HuH-7 (cell line): ENCODE results near the gene ZNF418.
"Not testable (repeated sequence)": the region's sequence is repeated elsewhere in the genome, so short reads cannot be mapped to it uniquely, and the experiment has no call there.

Experiments
- DNase-seq: peaks from one replicate; pipeline ENCODE4 v3.0.0; 2011; ENCODE audit warnings: low spot score

Gene ZNF418

GRCh38 chr19:57888560-57889231 is 46.5 kb downstream of the ZNF418 start, which contains the start of gene ZNF814:
Gene ZNF814 (minus strand): TSS chr19:57889037. CDS start chr19:57888802, 235 bp downstream.
- DNase-seq = no peak

DNA sequence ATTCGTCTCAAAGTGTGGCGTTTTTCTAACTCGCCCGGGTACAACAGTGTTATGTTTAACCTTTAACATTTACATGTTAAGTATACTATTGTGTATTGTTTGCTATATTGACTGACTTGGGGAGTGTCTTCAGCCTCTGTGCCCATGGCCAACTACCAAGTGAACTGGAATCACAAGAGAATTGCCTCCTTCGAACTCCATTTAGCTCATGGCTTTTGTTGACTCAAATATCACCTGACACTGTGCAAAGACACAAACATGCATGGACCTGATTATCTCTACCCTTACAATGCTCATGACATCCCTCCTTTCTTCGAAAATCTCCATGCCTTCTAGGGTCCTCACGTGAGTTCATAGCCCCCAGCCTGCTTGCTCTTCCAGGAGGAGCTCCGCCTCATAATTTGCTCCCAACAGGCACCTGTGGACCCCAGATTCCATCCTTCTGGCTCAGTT is 47.1 kb downstream of the ZNF418 start:
- no peak for DNase-seq

GRCh38 chr19:57887195-57887941 is 47.8 kb downstream of the ZNF418 start:
- DNase-seq = no peak

GRCh38 chr19:57886046-57886445 is 49.2 kb downstream of the ZNF418 start:
- DNase-seq = no peak

GRCh38 chr19:57873883-57874799 is 61.1 kb downstream of the ZNF418 start:
- DNase-seq = not testable (repeated sequence)

DNA sequence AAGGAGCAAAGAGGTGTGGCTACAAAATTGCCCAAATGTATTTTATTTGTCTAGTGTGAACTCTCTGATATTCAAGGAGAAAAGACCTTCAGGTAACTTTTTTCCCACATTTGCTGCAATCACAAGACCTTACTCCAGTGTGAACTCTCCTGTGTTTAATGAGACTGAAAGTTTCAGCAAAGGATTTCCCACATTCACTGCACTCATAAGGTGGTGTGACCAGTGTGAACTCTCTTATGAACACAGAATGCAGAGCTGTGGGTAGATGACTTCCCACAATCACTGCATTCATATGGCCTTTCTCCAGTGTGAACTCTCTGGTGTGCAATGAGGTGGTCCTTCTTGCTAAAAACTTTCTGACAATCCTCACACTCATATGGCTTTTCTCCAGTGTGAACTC is 62.8 kb downstream of the ZNF418 start:
- no peak for DNase-seq
